ENCODE results near the gene STATH.
"Not testable (repeated sequence)": the region's sequence is repeated elsewhere in the genome, so short reads cannot be mapped to it uniquely, and the experiment has no call there.

- not testable (repeated sequence) for TF ChIP-seq CTCF, EZH2 (IDR thresholded peaks at IDR 0.05)
Observed at GRCh38 chr4:70028159-70028558, 32.4 kb downstream of the STATH start, which contains the start of gene HTN3.

Measured in neural progenitor cell (in vitro differentiated cells).